ENCODE data around the gene THSD4.

THSD4 gene

DNA sequence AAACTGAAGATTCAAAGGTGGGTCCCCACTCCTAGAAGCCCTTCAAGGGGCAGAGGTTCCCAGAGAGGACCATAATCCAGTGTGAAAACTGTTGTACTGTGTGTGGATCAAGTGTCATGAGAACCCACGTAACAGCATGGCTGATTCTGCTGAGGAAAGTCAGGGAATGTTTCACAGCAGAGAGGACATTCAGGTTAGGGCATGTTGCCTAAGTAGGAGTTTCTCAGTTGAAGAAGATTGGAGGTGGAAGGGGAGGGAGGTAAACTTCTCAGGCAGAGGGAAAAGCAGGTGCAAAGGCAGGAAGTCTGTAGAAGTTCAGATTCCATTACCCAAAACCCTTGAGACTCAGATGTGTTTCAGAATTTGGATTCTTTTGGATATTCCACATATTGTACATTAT is 448.9 kb downstream of the THSD4 start:
- DNase-seq: no peak

DNA sequence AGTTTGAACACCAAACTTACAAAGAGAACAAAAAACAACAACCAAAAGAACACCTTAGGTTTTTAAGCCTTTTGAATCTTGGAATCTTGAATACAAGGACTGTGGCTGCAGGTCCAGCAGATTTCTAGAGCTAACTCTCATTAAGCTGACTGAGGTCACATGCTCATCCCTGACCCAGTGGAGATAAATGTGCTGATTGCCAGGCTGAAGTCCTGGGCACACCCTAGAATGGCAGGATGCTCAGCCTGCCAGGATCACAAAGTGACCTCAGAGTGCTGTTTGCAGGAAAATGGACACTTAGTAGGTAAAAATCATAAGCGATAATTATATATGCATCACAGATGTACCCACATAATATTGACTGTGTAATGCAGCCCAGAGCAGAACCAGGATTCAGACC is 449.7 kb downstream of the THSD4 start:
- DNase-seq: no peak

DNA sequence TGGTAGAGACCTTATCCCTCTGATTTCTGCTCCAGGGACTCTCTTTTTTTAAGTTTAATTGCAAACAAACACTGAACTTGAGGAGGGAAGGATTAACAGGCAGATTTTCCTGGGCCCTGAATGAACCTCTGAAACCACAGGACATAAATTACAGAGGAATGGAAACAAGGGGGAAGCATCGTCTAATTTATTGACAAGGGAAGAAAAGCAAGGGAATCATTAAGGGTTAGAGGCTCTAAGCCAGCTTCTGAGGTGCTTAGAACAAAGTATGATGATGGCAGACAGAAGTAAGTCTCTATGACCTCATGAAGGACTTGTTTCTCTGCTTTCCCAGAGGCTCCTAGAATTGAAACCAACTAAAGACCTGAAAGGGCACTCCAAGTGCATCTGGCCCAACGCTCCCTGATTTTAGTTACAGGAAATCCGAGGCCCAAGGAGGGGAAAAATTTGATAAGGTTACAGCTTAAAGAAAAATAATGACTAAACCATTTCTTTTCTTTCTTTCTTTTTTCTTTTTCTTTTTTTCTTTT is 450.4 kb downstream of the THSD4 start:
- no peak for DNase-seq

DNA sequence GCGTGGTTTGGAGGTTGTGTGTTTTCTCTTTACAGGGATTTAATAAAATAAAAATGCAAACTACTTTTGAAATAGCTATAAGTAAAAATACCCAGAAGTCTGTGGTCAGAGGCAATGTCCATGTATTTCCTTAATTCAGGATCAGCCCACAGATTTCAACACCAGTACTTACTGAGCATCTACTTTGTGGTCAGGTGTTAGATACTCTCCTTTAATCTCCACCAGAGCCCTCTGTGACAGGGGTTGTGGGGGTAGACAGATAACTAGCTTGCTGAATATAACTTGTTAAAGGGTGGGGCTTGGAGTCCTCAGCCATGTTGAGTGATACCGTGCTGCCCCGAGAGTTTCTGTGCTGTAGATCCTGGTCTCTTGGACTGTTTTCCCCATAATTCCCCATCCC is 451.0 kb downstream of the THSD4 start:
- DNase-seq: no peak

DNA sequence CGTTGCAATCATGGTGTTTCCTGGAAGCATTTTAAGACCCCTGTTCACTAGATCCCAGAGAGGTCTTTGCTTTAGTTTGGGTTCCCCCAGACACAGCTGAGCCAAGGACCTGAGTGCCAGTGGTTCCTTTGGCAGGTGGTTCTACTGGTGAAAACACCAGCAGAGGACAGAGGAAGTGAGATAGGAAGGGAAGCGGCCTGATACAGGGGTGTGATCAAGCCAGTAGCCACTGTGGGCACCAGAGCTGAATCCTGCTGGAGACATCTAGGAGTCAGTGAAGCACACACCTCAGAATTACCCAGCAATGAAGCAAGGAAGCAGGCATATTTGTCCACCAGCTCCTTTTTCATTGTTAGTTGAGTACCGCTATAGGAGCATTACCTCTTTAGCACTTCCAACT is 451.9 kb downstream of the THSD4 start:
- no peak for DNase-seq

DNA sequence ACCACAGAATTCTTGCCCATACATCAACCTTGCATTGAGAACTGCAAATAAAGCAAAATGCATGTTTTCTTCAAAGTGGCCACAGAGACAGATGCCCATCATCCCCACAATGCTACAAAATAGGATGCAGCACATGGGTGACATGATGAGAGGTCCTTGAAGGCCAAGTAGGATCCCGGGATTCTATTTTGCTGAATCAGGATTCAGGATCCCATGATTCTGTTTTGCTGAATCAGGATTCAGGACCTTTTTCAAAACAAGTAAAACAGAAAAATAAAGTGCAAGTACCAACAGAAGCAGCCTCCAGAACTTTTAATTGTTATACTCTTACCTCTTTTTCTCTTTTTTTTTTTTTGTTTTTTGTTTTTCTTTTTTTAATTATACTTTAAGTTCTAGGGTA is 453.0 kb downstream of the THSD4 start:
- no peak for DNase-seq

DNA sequence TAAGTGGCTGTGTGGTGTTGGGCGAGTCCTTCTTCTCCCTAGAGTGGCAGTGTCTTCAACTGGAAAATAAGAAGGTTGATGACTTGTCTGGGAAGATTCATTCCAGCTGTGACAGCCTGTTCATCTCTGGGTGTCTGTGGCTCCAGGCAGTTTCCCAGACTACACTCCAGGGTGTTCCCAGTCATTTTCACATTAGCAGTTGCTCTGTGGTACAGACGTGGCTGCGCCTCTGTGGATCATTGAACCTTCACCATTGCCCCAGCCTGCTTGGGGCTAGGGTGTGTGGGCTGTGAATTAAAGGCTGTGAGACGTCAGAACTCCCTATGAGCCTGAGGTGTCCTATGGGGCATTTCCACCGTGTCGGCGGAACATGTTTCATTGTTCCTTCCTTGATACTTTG is 455.5 kb downstream of the THSD4 start:
- no peak for DNase-seq

DNA sequence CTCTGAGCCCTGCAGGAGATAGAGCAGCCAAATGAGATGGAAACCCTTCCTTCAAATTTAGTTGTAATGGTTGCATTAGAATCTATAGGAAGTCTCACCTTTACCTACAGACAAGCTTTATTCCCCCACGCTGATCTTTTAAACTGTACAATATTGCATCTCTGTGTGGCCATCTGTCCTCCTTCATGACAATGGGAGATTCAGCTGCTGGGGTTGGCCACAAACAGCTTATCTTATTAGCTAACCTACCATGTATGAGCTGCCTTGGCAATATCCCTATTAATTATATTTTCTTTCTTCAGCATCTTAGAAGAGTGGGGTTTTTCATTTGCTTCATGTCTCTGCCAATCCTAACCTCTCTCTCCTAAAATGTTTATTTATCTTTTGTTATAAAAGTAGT is 456.4 kb downstream of the THSD4 start:
- no peak for DNase-seq

DNA sequence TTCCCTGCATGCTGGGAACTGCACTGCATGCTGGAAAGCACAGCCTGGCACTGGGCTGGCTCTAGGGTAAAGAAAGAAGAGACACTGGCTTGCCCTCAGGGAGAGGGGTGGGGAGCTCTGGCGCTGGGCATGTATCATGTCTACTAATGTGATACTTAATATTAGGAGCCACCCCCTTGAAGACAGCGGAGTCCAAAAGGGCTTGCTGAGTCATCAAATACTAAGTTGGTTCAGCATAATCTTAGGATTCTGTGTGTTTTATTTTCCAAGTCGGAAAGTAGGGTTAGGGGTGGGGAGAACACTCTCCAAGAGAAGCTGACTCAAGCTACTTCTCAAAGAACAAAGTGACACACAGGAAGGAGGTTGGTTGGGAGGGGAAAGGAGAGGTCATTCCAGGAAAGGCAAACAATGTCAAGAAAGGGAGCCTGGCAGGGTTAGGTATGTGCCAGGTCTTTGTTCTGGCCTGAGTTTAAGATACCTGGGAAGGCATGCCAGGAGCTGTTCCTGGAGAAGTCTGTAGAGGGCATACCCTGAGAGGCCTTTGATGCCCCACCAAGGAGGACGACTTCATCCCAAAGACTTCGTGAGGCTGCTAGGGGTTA is 457.3 kb downstream of the THSD4 start:
- DNase-seq: no peak

DNA sequence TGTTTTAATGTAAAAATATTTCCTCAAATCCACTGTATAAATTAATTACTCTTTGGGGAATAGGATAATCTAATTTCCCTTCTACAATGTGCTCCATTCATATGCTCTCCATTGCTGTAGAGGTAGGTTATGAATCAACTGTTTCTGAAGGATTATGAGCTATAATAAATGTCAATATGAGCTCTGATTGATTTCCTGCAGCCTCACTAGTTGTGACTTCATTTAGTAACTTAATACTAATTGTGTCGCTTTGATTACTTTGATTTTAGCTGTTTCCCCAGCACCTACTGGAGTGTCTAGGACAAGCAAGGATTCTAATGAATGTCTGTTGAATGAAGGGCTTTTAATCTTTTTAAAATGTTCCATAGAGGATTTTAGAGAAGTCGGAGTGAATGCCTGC is 458.3 kb downstream of the THSD4 start:
- DNase-seq: no peak

DNA sequence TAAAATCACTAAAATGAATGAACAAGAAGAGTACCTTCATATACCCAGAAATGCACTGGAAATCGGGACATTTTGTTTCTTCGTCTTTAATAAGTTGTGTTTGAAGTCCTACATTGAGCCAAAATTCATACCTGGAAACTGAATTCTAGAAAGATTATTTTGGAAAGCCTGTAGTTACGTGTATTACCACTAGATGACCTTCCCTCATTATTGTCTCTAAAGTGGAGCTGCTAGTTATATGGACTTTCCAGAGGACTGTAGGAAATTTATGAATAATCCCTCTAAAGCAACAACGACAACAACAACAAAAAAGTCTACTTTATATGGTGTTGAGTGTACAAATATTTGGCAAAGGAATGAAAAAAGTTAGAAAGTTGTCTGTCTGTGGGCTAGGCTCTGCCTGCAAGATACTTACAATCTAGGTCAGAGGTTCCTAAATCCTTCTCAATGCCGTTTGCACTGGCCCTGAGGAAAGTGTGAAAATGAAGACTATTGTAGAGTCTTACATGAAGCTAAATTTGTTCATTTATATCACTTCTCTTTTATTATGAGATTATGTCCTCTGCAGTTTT is 460.3 kb downstream of the THSD4 start:
- no peak for DNase-seq

DNA sequence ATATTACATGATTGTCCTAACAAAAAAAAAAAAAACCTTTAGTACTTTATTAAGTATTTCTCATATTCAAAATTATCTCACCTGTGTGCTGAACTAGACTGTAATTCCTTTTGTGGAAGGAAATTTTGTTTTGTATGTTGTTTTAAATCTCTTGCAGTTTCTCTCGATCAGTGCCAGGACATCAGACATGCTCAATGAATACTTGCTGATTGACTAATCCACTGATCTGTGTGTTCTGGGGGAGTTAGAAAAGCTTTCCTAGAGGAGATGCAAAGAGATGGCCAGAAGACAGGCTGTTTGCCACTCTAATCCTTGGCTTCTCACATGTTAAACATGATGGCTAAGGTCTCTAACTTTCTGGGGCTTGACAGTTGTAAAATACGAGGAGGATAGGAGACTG is 461.8 kb downstream of the THSD4 start:
- DNase-seq: no peak

DNA sequence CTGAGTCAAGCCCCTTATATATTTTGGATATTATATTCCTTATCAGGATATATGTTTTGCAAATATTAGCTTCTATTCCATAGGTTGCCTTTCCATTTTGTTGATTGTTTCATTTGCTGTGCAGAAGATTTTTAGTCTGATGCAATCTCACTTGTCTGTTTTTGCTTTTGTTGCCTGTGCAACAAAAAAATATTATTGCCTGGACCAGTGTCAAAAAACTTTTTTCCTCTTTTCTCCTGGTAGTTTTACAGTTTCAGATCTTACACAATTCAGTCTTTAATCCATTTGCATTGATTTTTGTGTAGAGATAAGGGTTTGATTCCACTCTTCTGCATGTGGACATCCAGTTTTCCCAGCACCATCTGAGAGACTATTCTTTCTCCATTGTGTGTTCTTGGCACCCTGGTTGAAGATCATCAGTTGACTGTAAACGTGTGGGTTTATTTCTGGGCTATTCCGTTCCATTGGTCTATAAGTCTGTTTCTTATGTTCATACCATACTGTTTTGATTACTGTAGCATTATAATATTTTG is 466.2 kb downstream of the THSD4 start:
- no peak for DNase-seq

DNA sequence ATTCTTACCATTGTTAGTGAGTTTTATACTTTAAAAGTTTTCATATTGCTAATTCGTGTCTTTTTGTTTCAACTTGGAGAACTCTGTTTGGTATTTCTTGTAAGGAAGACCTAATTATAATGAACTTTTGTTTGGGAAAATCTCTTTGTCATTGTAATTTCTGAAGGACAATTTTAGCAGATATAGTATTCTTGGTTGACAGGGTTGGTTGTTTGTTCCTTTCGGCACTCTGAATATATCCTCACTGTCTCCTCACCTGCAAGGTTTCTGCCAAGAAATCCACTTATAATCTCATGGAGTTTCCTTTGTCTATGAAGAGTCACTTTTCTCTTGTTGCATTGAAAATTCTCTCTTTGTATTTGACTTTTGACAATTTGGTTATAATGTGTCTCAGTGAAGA is 469.9 kb downstream of the THSD4 start:
- DNase-seq: no peak

DNA sequence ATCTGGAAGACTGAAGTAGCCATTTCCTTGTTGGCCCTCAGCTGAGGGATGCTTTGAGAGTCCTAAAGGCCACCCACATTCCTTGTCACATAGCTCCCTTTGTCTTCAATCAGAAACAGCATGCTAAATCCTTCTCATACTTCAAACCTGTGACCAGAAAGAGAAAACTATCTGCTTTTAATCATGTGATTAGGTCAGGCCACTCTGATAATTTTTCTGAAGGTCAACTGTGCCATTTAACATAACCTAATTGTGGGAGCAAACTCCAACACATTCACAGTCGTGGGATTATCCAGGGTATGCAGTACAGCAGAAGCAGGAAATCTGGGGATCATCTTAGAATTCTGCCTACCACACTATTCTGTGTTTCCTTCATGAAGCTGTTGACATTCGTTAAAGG is 471.2 kb downstream of the THSD4 start:
- no peak for DNase-seq

DNA sequence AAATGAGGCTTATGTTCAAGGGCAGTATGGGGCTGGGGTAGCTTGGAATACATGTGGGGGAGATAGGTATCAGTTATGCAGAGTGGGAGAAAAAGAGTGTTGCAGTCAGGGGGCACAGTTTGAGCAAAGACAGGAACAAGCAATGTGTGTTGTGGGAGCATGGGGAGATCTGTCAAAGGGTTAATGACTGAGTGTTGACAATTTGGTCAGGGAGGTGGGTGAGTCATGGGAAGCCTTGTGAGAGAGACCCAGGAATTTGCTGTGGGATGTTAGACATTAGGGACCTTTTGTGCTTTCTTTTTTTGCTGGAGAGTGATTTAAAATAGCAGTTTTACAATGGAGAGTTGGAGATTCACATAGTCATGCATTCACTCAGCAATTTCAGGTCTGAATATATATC is 473.5 kb downstream of the THSD4 start:
- no peak for DNase-seq

DNA sequence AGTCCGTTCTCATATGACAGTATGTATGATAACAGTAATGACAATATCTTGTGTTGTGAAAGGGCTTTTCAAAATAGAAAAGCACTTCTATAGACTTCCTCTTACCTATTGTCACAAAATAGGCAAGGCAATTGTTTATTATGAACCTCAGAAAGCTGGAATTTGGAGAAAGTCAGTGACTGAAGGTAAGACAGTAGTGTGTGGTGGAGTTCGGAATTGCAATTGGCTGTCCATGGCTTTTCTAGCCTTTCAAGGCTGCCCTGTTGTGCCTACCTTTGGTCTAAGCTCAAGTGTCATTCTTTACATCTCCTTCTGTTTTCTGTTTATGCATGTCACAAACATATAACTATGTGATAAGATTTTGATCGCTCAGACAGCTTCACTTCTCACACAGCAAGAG is 475.8 kb downstream of the THSD4 start:
- DNase-seq: no peak

DNA sequence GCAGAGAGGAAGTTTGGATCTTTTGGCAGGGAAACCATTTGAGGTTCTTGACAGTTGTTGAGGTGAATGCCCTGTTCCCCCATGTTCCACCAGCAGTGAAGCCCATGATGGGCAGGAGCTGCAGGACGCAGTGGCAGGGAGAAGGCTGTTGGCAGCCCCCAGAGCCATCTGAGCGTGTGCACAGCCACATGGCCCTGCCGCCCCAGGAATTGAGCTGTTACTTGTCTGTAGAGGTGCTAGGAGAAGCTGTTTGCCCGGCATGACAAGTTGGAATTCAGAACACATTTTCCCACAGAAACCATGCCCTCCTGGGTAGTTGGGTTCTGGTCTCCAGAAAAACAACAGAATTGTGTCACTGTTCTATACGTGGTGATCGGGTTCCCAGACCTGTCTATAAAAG is 476.9 kb downstream of the THSD4 start:
- no peak for DNase-seq

DNA sequence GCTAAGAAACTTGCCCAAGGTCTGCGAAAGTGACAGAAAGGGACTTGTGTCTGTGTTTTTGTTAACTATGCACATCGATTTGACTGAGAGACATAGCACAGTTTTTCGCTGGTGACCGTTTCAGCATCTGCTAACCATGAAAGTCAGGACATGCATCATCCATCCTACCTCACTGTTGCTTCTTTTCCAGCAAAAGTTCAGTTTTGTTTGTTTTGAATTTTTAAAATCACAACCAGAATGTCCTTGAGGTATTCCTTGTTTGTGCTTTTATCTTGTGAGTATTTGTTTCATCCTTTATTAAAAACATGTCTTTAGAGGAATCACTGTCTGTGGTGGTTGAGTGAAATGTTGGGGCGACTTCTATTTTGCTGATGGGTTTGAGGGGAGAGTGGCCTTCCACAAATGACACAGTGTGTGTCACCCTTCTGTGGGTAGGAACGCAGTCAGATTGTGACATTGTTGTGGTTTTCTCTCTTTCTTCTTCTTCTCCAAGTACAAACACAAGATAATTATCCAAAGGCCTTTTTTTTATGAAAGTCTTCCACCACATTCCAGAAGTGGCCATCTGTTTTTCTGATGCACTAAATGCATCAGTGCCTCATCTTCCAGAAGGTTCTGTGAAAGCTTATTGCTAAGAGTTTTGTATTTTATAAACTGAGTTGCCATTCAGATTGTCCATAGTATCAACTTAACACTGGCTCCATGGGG is 480.7 kb downstream of the THSD4 start:
- no peak for DNase-seq

DNA sequence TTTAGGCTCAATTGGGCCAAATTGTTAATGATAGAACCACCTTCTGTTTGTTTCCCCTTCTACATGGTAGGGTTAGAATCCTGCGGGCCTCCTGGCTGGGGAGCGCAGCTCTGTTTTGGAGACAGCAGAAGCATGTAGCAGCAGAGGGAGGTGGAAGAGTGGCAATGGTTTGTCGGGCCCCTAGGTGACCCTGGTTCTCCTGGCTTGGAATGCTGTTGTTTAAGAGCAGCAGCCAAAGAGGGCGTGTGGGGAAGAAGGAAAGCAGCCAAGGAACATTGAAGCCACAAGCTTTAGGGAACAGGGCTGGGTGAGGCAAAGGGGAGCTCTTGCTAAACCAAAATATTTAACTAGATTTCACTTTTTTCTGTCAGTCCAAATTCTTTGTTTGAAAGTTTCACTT is 481.4 kb downstream of the THSD4 start:
- DNase-seq: no peak

DNA sequence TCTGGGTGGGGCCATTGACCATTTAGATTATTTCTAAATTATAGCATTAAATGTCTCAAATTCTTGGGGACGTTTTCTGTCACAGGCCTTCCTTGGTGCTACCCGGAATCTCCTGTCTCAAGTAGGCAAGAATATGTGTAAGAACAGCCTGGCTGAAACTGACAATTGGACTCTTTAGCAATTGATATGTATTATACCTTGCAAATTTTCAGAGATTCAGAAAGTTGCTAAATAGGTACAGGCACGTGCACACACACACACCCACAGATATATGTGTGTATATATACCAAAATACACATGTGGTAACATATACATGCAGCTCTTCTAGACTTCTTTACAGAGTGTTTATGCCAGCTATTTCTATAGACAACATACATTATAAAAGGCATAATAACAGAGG is 481.9 kb downstream of the THSD4 start:
- DNase-seq: no peak

DNA sequence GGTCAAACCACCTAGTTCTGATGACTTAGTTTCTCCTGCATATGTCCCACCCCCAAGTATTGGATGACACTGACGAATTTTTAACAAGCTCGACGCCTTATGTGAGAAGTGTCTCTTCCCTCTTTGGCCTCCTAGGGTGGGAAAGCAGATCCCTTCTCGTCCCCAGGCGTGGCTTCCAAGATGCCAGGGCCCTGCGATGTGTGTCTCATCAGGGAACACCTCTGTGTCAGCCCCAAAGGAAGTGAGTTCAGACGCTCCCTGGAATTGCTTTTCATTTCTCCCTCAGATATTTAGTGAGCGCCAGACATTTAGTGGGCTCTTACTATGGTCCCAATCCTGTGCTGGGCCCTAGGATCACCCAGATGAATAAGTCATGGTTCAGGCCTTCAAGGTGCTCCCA is 482.4 kb downstream of the THSD4 start:
- no peak for DNase-seq

DNA sequence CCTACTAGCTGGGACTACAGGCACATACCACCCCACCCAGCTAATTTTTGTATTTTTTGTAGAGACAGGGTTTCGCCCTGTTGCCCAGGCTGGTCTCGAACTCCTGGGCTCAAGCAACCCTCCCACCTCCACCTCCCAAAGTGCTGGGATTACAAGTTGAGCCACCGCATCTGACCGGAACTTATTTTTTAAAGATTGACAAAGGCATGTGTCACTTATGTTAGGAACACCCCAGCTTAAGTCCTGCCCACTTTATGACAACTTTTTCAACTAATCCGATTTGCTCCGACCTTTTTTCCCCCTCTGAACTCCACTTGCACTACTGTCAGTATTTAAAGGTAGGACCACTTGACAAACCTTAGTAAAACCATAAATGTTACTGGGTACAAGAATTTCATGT is 483.5 kb downstream of the THSD4 start:
- DNase-seq: no peak

DNA sequence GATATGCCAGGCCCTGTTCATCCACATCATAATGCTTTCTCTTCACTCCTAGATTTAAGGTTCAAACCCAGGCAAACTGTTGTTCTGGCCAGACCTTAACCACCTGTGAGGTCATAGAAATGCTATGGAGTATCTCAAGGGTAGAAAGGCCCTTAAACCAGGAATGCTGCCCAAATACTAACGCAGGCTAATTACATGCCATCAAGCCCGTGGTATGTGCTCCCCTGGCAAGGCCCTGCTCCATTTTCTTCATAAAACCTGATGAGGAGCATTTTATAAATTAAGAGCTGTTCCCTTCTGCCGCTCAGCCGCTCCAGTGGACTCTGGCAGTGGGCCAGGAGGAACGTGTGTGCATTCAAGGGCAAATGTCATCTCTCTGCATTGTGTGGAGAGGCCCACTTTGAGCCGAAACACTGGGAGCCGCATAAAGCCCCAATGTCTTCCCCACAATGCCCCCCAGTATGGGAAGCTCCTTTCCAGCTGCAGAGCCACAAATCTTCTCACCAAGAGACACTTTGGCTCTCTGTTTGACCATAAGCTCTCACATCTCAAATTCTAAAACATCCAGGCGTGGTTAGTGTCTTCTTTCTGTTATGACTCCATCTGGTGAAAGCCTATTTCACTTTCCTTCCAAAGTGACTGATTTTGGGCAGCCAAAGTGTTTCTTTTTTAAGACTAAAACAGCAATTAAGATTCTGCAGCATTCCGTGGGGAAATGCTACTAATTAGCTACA is 484.3 kb downstream of the THSD4 start:
- DNase-seq: no peak
